ENCODE results near the gene MYMX.

The MYMX gene

GRCh38 chr6:44262467-44263353, 46.0 kb downstream of the MYMX start:
- H3K4me3 ChIP-seq (ENCODE audit: low read depth, low read length), result peak overlapping the region; percentile 80
- no peak for DNase-seq (ENCODE audit: low read depth, low spot score)
- CTCF ChIA-PET, result interaction anchor here (0.8 to 2.2 kb wide), 13 partner anchors 10 to 163 kb away, joined by 3 to 14 read pairs (median 3); no protein-coding TSS in a partner anchor
- TF ChIP-seq CTCF (IDR thresholded peaks at IDR 0.05; ENCODE audit: insufficient read depth, low read length, missing control alignments), result no peak
- POLR2A ChIA-PET, result interaction anchor here (1.7 kb wide), 1 partner anchor 16 kb away, joined by 6 read pairs; the partner anchor contains the start of gene HSP90AB1

- TF ChIP-seq CTCF (IDR thresholded peaks at IDR 0.05; ENCODE audit: insufficient read depth, low read length, missing control alignments), result no peak
These were observed 46.8 kb downstream of the MYMX start for GRCh38 chr6:44263354-44264100.

GRCh38 chr6:44264154-44265006, 47.7 kb downstream of the MYMX start:
- TF ChIP-seq CTCF (IDR thresholded peaks at IDR 0.05; ENCODE audit: insufficient read depth, low read length, missing control alignments), result no peak
- ChIA-PET CTCF (interaction anchor here (0.7 to 9.1 kb wide), 8 partner anchors 10 to 72 kb away, joined by 3 to 234 read pairs (median 3); partner anchors contain the start of gene AARS2), POLR2A (interaction anchor here (0.7 to 1.6 kb wide), 2 partner anchors 18 to 34 kb away, joined by 3 to 9 read pairs; partner anchors contain the start of gene HSP90AB1)
- peak overlapping the region; percentile 80 for H3K4me3 ChIP-seq (ENCODE audit: low read depth, low read length)
- no peak for DNase-seq (ENCODE audit: low read depth, low spot score)

More at GRCh38 chr6:44263354-44264100, 46.8 kb downstream of the MYMX start:
- DNase-seq (ENCODE audit: low read depth, low spot score), result no peak
- POLR2A ChIA-PET, result interaction anchor here (1.6 kb wide), 1 partner anchor 17 kb away, joined by 9 read pairs; the partner anchor contains the start of gene HSP90AB1
- H3K4me3 ChIP-seq (ENCODE audit: low read depth, low read length), result peak overlapping the region; percentile 80
- CTCF ChIA-PET, result interaction anchor here (0.7 to 9.1 kb wide), 6 partner anchors 9 to 89 kb away, joined by 3 to 234 read pairs (median 10); partner anchors contain the start of gene AARS2

- peak; percentile 50 for DNase-seq (ENCODE audit: low read depth, low spot score)
- TF ChIP-seq CTCF (IDR thresholded peaks at IDR 0.05; ENCODE audit: insufficient read depth, low read length, missing control alignments), result peak; percentile 26
- ChIA-PET CTCF (interaction anchor here (0.7 to 9.1 kb wide), 10 partner anchors 11 to 78 kb away, joined by 3 to 234 read pairs (median 8); partner anchors contain the start of gene SPATS1), POLR2A (interaction anchor here (0.7 to 1.6 kb wide), 2 partner anchors 18 to 33 kb away, joined by 3 to 9 read pairs; partner anchors contain the start of gene HSP90AB1)
- peak within 1 kb of the TSS; percentile 80 for H3K4me3 ChIP-seq (ENCODE audit: low read depth, low read length)
These were observed 48.4 kb downstream of the MYMX start, which contains the start of gene NFKBIE for GRCh38 chr6:44265007-44265721. TSS of gene NFKBIE (minus strand) at chr6:44265551. CDS start at chr6:44265346, 205 bp downstream.

GRCh38 chr6:44265722-44266233, 49.1 kb downstream of the MYMX start:
- ChIA-PET CTCF (interaction anchor here (2.6 to 9.1 kb wide), 6 partner anchors 12 to 82 kb away, joined by 9 to 234 read pairs (median 54); partner anchors contain the start of genes AARS2 and SPATS1), POLR2A (no interaction called here)
- no peak overlapping the region; the same call in 1 of the 2 replicates for H3K4me3 ChIP-seq (ENCODE audit: low read depth, low read length)
- TF ChIP-seq CTCF (IDR thresholded peaks at IDR 0.05; ENCODE audit: insufficient read depth, low read length, missing control alignments), result no peak
- DNase-seq (ENCODE audit: low read depth, low spot score), result no peak

All from AG04449 (cell line).